Caco-2 (cell line): ENCODE results near the gene RALGAPA2. TPM values are rescaled to one million over a fixed set of nuclear protein-coding genes. Genes with fewer than 3 reads are reported as not detected.

Experiments
- BruUV-seq: library from RNA; stranded (reverse); fragments of 400-500 nt; replicated peaks from 2 replicates; lab custom pipeline; 2021; lab: Mats Ljungman, UMichigan
- CTCF ChIA-PET: fragments of 300-600 bp; sonication (Branson Sonifier 250); formaldehyde crosslinking; loops from one replicate; lab custom pipeline; 2022; ENCODE audit warnings: antibody characterized with exemption; lab: Charles Lee
- POLR2A ChIA-PET: fragments of 300-600 bp; sonication (Branson Sonifier 250); formaldehyde crosslinking; loops from one replicate; lab custom pipeline; 2022; ENCODE audit warnings: antibody characterized with exemption; lab: Charles Lee
- DNase-seq, 2 experiments: peaks; one replicate each; pipeline versions ENCODE4 v3.0.0 to v3.0.0-alpha.2; 2020 to 2022
- H3K27me3 ChIP-seq: replicated peaks from 2 replicates; pipeline ENCODE4 v1.6.0; 2011; ENCODE audit warnings: low read length; ENCODE audit not compliant: control insufficient read depth, insufficient read depth
- H3K36me3 ChIP-seq: 2 replicates; pipeline ENCODE4 v1.5.1; 2011; ENCODE audit warnings: low read length; ENCODE audit not compliant: control insufficient read depth, insufficient read depth
- H3K4me1 ChIP-seq: fragments of 250-450 bp; sonication (Bioruptor Pico); 2 replicates; pipeline ENCODE4 v1.5.1; 2020; ENCODE audit warnings: mild to moderate bottlenecking
- H3K4me3 ChIP-seq: 2 replicates; pipeline ENCODE4 v1.5.1; 2011; ENCODE audit warnings: low read depth, mild to moderate bottlenecking, control low read depth, low read length
- H3K9me3 ChIP-seq: fragments of 250-450 bp; sonication (Bioruptor Pico); 2 replicates; pipeline ENCODE4 v1.5.1; 2020; ENCODE audit warnings: mild to moderate bottlenecking, moderate library complexity
- H3K27ac Mint-ChIP-seq: one replicate; pipeline ENCODE4 v1.8.0; 2022; ENCODE audit warnings: mixed read lengths; ENCODE audit not compliant: unreplicated experiment
- H3K27me3 Mint-ChIP-seq: one replicate; pipeline ENCODE4 v1.8.0; 2022; ENCODE audit warnings: mixed read lengths; ENCODE audit not compliant: insufficient read depth, unreplicated experiment
- H3K36me3 Mint-ChIP-seq: one replicate; pipeline ENCODE4 v1.8.0; 2022; ENCODE audit warnings: mild to moderate bottlenecking, mixed read lengths; ENCODE audit not compliant: insufficient read depth, unreplicated experiment
- H3K4me1 Mint-ChIP-seq: one replicate; pipeline ENCODE4 v1.8.0; 2022; ENCODE audit warnings: low read depth, mixed read lengths; ENCODE audit not compliant: unreplicated experiment
- H3K4me3 Mint-ChIP-seq: one replicate; pipeline ENCODE4 v1.8.0; 2022; ENCODE audit warnings: mild to moderate bottlenecking, moderate library complexity, mixed read lengths; ENCODE audit not compliant: unreplicated experiment
- H3K9me3 Mint-ChIP-seq: one replicate; pipeline ENCODE4 v1.8.0; 2022; ENCODE audit warnings: mixed read lengths; ENCODE audit not compliant: unreplicated experiment
- CTCF ChIP-seq, 2 experiments: fragments of 200-600 bp in 1 of 2; IDR thresholded peaks; 1 replicate in 1 of 2; 2 replicates in 1 of 2; pipeline versions ENCODE4 v1.5.1 to v1.8.0; 2011 to 2022; ENCODE audit warnings: antibody characterized with exemption in 1 of 2, control low read depth in 1 of 2, inconsistent platforms in 1 of 2, low read depth in 1 of 2, low read length in 1 of 2, mild to moderate bottlenecking in 1 of 2, moderate library complexity in 1 of 2; ENCODE audit not compliant: insufficient read depth in 1 of 2, severe bottlenecking in 1 of 2, unreplicated experiment in 1 of 2
- intact Hi-C: fragments of 100-400 bp; cut with micrococcal nuclease; formaldehyde crosslinking; loops from one replicate; pipeline ENCODE4 v1.10.0; 2022; ENCODE audit not compliant: unreplicated experiment
- total RNA-seq: library from RNA; stranded (reverse); gene quantifications from 2 replicates; pipeline ENCODE4 v1.2.3, GENCODE V29; 2022

The RALGAPA2 gene
- total RNA-seq, 1 experiment from 2014 or later, result 17.3 TPM

DNA sequence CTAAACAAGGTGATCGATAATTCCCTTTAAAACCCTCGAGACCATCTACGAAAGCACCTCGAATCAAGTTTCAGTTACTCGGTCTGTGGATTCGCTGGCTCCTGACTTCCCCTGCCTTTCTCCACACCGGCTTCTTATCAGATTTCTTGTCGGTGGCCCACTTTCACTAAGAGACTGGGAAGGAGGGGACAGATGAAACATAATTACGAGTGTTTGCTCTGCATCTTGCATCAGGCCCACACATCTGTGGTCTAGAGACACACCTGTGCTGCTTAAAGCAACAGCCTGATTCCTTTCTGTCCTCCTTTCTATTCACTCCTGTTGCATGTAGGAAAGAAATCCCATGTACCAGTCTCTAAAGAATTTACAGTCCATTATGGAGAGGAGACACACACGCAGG lies 306.8 kb downstream of the RALGAPA2 start:
- H3K4me3 Mint-ChIP-seq, result no peak overlapping the region
- ChIA-PET CTCF (no interaction called here), POLR2A (no interaction called here)
- Histone ChIP-seq H3K4me3 (no peak overlapping the region), H3K9me3 (no peaks in the 10 kb centered on the region), H3K27me3 (no peaks in the 10 kb centered on the region), H3K36me3 (no peaks in the 10 kb centered on the region), H3K4me1 (no peaks in the 10 kb centered on the region)
- no peak for DNase-seq
- H3K27ac Mint-ChIP-seq, result no peak overlapping the region
- H3K4me1 Mint-ChIP-seq, result no peaks in the 10 kb centered on the region
- no peak for TF ChIP-seq CTCF (IDR thresholded peaks at IDR 0.05; ENCODE audit: insufficient read depth in 1 of 2, low read depth in 1 of 2, low read length in 1 of 2, severe bottlenecking in 1 of 2, unreplicated experiment in 1 of 2)
- no TSS peak for BruUV-seq
- no peaks in the 10 kb centered on the region for H3K9me3 Mint-ChIP-seq
- H3K36me3 Mint-ChIP-seq, result peaks cover 4% of the 10 kb centered on the region
- no peaks in the 10 kb centered on the region for H3K27me3 Mint-ChIP-seq
- intact Hi-C loops, result loop anchor here (5.0 kb wide), 1 partner anchor 43 kb away; no protein-coding TSS in a partner anchor

DNA sequence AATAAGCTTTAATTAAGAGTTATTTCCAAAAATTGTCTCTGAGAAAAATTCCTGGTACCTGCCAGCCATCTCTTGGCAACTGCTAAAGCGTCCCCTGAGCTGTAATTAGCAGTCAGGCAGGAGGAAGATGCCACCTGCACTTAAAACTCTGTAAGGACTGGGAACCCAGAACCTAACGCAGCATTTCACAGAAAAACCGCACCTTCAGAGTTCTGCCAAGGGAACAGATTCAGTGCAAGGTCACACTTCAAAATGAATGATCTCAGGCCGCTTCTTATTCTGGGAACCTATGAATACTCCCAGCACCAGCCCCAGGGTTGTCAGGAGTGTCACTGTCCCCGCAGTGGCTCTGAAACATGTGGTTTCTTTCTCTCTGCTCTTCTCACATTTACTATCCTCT lies 307.8 kb downstream of the RALGAPA2 start:
- POLR2A ChIA-PET, result no interaction called here
- no peak for DNase-seq
- Histone ChIP-seq H3K27me3 (no peaks in the 10 kb centered on the region), H3K36me3 (no peaks in the 10 kb centered on the region), H3K4me3 (no peak overlapping the region), H3K4me1 (0 out of 2 replicates have a peak, but pooled peaks cover 4% of the 10 kb centered on the region), H3K9me3 (no peaks in the 10 kb centered on the region)
- no peaks in the 10 kb centered on the region for H3K27me3 Mint-ChIP-seq
- no peak overlapping the region for H3K4me3 Mint-ChIP-seq
- no peak for TF ChIP-seq CTCF (IDR thresholded peaks at IDR 0.05; ENCODE audit: insufficient read depth in 1 of 2, low read depth in 1 of 2, low read length in 1 of 2, severe bottlenecking in 1 of 2, unreplicated experiment in 1 of 2)
- no peaks in the 10 kb centered on the region for H3K9me3 Mint-ChIP-seq
- BruUV-seq, result no TSS peak
- CTCF ChIA-PET, result no interaction called here
- peaks cover 4% of the 10 kb centered on the region for H3K36me3 Mint-ChIP-seq
- H3K4me1 Mint-ChIP-seq, result peaks cover 5% of the 10 kb centered on the region
- no peak overlapping the region for H3K27ac Mint-ChIP-seq
- intact Hi-C loops, result loop anchor here (5.0 kb wide), 1 partner anchor 42 kb away; no protein-coding TSS in a partner anchor

GRCh38 chr20:20401991-20402390 lies 310.5 kb downstream of the RALGAPA2 start:
- no peaks in the 10 kb centered on the region for H3K27me3 ChIP-seq
- intact Hi-C loops, result no loop called here
- ChIA-PET CTCF (no interaction called here), POLR2A (no interaction called here)
- TF ChIP-seq CTCF (IDR thresholded peaks at IDR 0.05; ENCODE audit: insufficient read depth in 1 of 2, low read depth in 1 of 2, low read length in 1 of 2, severe bottlenecking in 1 of 2, unreplicated experiment in 1 of 2), result no peak
- no peak for DNase-seq
- no peaks in the 10 kb centered on the region for H3K27me3 Mint-ChIP-seq
- no peaks in the 10 kb centered on the region for H3K36me3 ChIP-seq
- no peak overlapping the region for H3K4me3 ChIP-seq
- BruUV-seq, result no TSS peak
- no peaks in the 10 kb centered on the region for H3K9me3 ChIP-seq
- H3K4me3 Mint-ChIP-seq, result no peak overlapping the region
- H3K4me1 Mint-ChIP-seq, result peaks cover 7% of the 10 kb centered on the region
- H3K9me3 Mint-ChIP-seq, result no peaks in the 10 kb centered on the region
- H3K27ac Mint-ChIP-seq, result no peak overlapping the region
- 0 out of 2 replicates have a peak, but pooled peaks cover 4% of the 10 kb centered on the region for H3K4me1 ChIP-seq
- no peaks in the 10 kb centered on the region for H3K36me3 Mint-ChIP-seq
